ENCODE data around the gene ZNF436. TPM values are rescaled to one million over a fixed set of nuclear protein-coding genes. Genes with fewer than 3 reads are reported as not detected.
"Not testable (repeated sequence)": the region's sequence is repeated elsewhere in the genome, so short reads cannot be mapped to it uniquely, and the experiment has no call there.

Gene ZNF436
- total RNA-seq, 1 experiment from 2014 or later = 16.0 TPM

GRCh38 chr1:23374079-23374735 lies 4.6 kb upstream of the ZNF436 start:
- H3K4me3 ChIP-seq (ENCODE audit: low read depth in 2 of 2, low read length in 2 of 2); intact Hi-C loops (cut with micrococcal nuclease; ENCODE audit: unreplicated experiment); BruUV-seq (replicated peaks); DNase-seq (ENCODE audit: low read depth, low spot score); ATAC-seq; H3K9me3 ChIP-seq (ENCODE audit: control insufficient read depth, insufficient read depth, low read depth, low read length); H3K36me3 ChIP-seq (ENCODE audit: control insufficient read depth, insufficient read depth, low read length); in situ Hi-C loops (cut with HindIII; ENCODE audit: low pct_unique_long_range_greater_than_20kb, low sequenced_read_pairs); POLR2A ChIA-PET; H3K27me3 ChIP-seq (ENCODE audit: control insufficient read depth, insufficient read depth, low read length): not testable (repeated sequence)
- peak overlapping the region; percentile 56; the same call in 1 of the 2 replicates for H3K27ac ChIP-seq (ENCODE audit: low read length)
- H3K4me1 ChIP-seq (ENCODE audit: control insufficient read depth, insufficient read depth, low read length) = peaks cover 50% of the 10 kb centered on the region
- CTCF ChIA-PET = interaction anchor here (0.5 kb wide), 1 partner anchor 24 kb away, joined by 3 read pairs; no protein-coding TSS in a partner anchor

- H3K4me1 ChIP-seq (ENCODE audit: control insufficient read depth, insufficient read depth, low read length) = peaks cover 48% of the 10 kb centered on the region
- in situ Hi-C loops (cut with HindIII; ENCODE audit: low pct_unique_long_range_greater_than_20kb, low sequenced_read_pairs) (no loop called here), intact Hi-C loops (cut with micrococcal nuclease; ENCODE audit: unreplicated experiment) (no loop called here)
- ATAC-seq (no peak), DNase-seq (ENCODE audit: low read depth, low spot score) (no peak)
- ChIA-PET CTCF (interaction anchor here (0.5 kb wide), 1 partner anchor 169 kb away, joined by 3 read pairs; no protein-coding TSS in a partner anchor), POLR2A (no interaction called here)
- no peaks in the 10 kb centered on the region; the same call in 1 of the 2 replicates for H3K36me3 ChIP-seq (ENCODE audit: control insufficient read depth, insufficient read depth, low read length)
- TF ChIP-seq SIN3A (IDR thresholded peaks at IDR 0.05; ENCODE audit: borderline replicate concordance, insufficient read depth, low read depth, low read length) = no peak
- TF ChIP-seq POLR2AphosphoS5 (IDR thresholded peaks at IDR 0.05; ENCODE audit: low read depth, low read length) = no peak
- no peak for TF ChIP-seq TCF7L2 (IDR thresholded peaks at IDR 0.05; ENCODE audit: low read depth, low read length)
- TF ChIP-seq CTCF (IDR thresholded peaks at IDR 0.05) = no peak
- no peak for TF ChIP-seq REST (IDR thresholded peaks at IDR 0.05; ENCODE audit: insufficient read depth in 1 of 2, low read depth in 2 of 2, low read length in 1 of 2)
- no peak overlapping the region for H3K4me3 ChIP-seq (ENCODE audit: low read depth in 2 of 2, low read length in 2 of 2)
- no peaks in the 10 kb centered on the region; the same call in 1 of the 2 replicates for H3K9me3 ChIP-seq (ENCODE audit: control insufficient read depth, insufficient read depth, low read depth, low read length)
- no TSS peak for BruUV-seq (replicated peaks)
- H3K27me3 ChIP-seq (ENCODE audit: control insufficient read depth, insufficient read depth, low read length) = no peaks in the 10 kb centered on the region
- H3K27ac ChIP-seq (ENCODE audit: low read length) = peak overlapping the region; percentile 99
These were observed 2.6 kb upstream of the ZNF436 start for GRCh38 chr1:23371987-23372880.
